Endodermal cell (in vitro differentiated cells): ENCODE data around the gene ESYT3. TPM values are rescaled to one million over a fixed set of nuclear protein-coding genes. Genes with fewer than 3 reads are reported as not detected.

ENCODE experiments used
- DNase-seq: peaks from one replicate; pipeline ENCODE4 v3.0.0-alpha.2; 2017
- H3K27ac ChIP-seq: 2 replicates; pipeline ENCODE4 v1.5.1; 2013; ENCODE audit warnings: mild to moderate bottlenecking, low read depth, low read length, moderate library complexity
- H3K27me3 ChIP-seq: 2 replicates; pipeline ENCODE4 v1.6.1; 2013; ENCODE audit warnings: mild to moderate bottlenecking, low read length, moderate library complexity; ENCODE audit not compliant: insufficient read depth, control insufficient read depth, poor library complexity, severe bottlenecking
- H3K36me3 ChIP-seq: 2 replicates; pipeline ENCODE4 v1.7.0; 2013; ENCODE audit warnings: mild to moderate bottlenecking, low read length, moderate library complexity; ENCODE audit not compliant: control insufficient read depth, insufficient read depth
- H3K4me1 ChIP-seq: one replicate; pipeline ENCODE4 v1.7.0; 2013; ENCODE audit warnings: low read length; ENCODE audit not compliant: control insufficient read depth, insufficient read depth
- H3K4me3 ChIP-seq: 2 replicates; pipeline ENCODE4 v1.5.1; 2013; ENCODE audit warnings: mild to moderate bottlenecking, low read length, moderate library complexity
- H3K9ac ChIP-seq: 2 replicates; pipeline ENCODE4 v1.6.1; 2013; ENCODE audit warnings: mild to moderate bottlenecking, low read length, moderate library complexity; ENCODE audit not compliant: poor library complexity, severe bottlenecking; ENCODE audit errors: extremely low read depth
- H3K9me3 ChIP-seq: 2 replicates; pipeline ENCODE4 v1.6.1; 2013; ENCODE audit warnings: mild to moderate bottlenecking, low read length, moderate library complexity; ENCODE audit not compliant: control insufficient read depth
- H3K27ac Mint-ChIP-seq: 2 replicates; pipeline ENCODE4 v1.8.0; 2020; ENCODE audit warnings: mixed read lengths
- H3K27me3 Mint-ChIP-seq: 2 replicates; pipeline ENCODE4 v1.8.0; 2021; ENCODE audit warnings: mild to moderate bottlenecking, mixed read lengths; ENCODE audit not compliant: insufficient read depth
- H3K36me3 Mint-ChIP-seq: 2 replicates; pipeline ENCODE4 v1.8.0; 2020; ENCODE audit warnings: low read depth, mixed read lengths
- H3K4me1 Mint-ChIP-seq: 2 replicates; pipeline ENCODE4 v1.8.0; 2020; ENCODE audit warnings: mixed read lengths
- H3K4me3 Mint-ChIP-seq: 2 replicates; pipeline ENCODE4 v1.8.0; 2020; ENCODE audit warnings: mild to moderate bottlenecking, moderate library complexity, mixed read lengths
- H3K9me3 Mint-ChIP-seq: 2 replicates; pipeline ENCODE4 v1.8.0; 2020; ENCODE audit warnings: mild to moderate bottlenecking, mixed read lengths
- WGBS, 2 experiments: methylation state at CpG; one replicate each; pipeline versions ENCODE4 v1.1.5 to v1.1.7; 2013; ENCODE audit warnings: missing lambda C conversion rate in 2 of 2, mixed read lengths in 1 of 2; ENCODE audit not compliant: insufficient coverage in 1 of 2, insufficient read length in 1 of 2; 5-methylcytosine and 5-hydroxymethylcytosine counted together
- total RNA-seq, 2 donors: library from RNA; stranded (reverse); fragmentation: NEBNext Ultra II Directional in 1 of 2; extraction: Animal tissue kit (Norgen Biotek cat#: 25700) in 1 of 2; gene quantifications; 2 replicates in 1 of 2; 3 replicates in 1 of 2; pipeline ENCODE4 v1.2.1, GENCODE V29; 2021
- TF ChIP-seq, protein P1 (sequence below): fragments of 200-600 bp; sonication (generic); conservative IDR thresholded peaks from 2 replicates; pipeline ENCODE4 v1.5.0; 2021; ENCODE audit warnings: antibody characterized with exemption, mild to moderate bottlenecking

Gene ESYT3
- total RNA-seq, 2 donors from 2014 or later, result 7.7 to 10.2 TPM

GRCh38 chr3:138473391-138473790, 39.0 kb downstream of the ESYT3 start:
- TF ChIP-seq, protein P1, sequence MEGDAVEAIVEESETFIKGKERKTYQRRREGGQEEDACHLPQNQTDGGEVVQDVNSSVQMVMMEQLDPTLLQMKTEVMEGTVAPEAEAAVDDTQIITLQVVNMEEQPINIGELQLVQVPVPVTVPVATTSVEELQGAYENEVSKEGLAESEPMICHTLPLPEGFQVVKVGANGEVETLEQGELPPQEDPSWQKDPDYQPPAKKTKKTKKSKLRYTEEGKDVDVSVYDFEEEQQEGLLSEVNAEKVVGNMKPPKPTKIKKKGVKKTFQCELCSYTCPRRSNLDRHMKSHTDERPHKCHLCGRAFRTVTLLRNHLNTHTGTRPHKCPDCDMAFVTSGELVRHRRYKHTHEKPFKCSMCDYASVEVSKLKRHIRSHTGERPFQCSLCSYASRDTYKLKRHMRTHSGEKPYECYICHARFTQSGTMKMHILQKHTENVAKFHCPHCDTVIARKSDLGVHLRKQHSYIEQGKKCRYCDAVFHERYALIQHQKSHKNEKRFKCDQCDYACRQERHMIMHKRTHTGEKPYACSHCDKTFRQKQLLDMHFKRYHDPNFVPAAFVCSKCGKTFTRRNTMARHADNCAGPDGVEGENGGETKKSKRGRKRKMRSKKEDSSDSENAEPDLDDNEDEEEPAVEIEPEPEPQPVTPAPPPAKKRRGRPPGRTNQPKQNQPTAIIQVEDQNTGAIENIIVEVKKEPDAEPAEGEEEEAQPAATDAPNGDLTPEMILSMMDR, result no peak

GRCh38 chr3:138474163-138474562, 39.7 kb downstream of the ESYT3 start:
- H3K27ac ChIP-seq, result no peak overlapping the region
- no peak overlapping the region for H3K27ac Mint-ChIP-seq
- TF ChIP-seq, protein P1, result no peak
- no peaks in the 10 kb centered on the region for H3K27me3 ChIP-seq
- no peaks in the 10 kb centered on the region for H3K9me3 Mint-ChIP-seq
- whole genome bisulfite sequencing, 2 experiments, result 86 to 97% methylated on average over 5 to 6 of the region's 6 CpGs
- H3K4me1 Mint-ChIP-seq, result no peaks in the 10 kb centered on the region
- no peak overlapping the region for H3K4me3 ChIP-seq
- H3K27me3 Mint-ChIP-seq, result no peaks in the 10 kb centered on the region
- no peaks in the 10 kb centered on the region for H3K9me3 ChIP-seq
- peaks cover 4% of the 10 kb centered on the region for H3K36me3 Mint-ChIP-seq
- no peaks in the 10 kb centered on the region for H3K4me1 ChIP-seq
- H3K9ac ChIP-seq, result no peak overlapping the region
- peaks cover 8% of the 10 kb centered on the region for H3K36me3 ChIP-seq
- DNase-seq, result no peak
- H3K4me3 Mint-ChIP-seq, result no peak overlapping the region

More at GRCh38 chr3:138473391-138473790, 39.0 kb downstream of the ESYT3 start:
- H3K27ac Mint-ChIP-seq, result no peak overlapping the region
- Histone ChIP-seq H3K9me3 (no peaks in the 10 kb centered on the region), H3K27ac (no peak overlapping the region), H3K4me3 (no peak overlapping the region), H3K36me3 (peaks cover 5% of the 10 kb centered on the region), H3K9ac (no peak overlapping the region), H3K27me3 (no peaks in the 10 kb centered on the region), H3K4me1 (no peaks in the 10 kb centered on the region)
- peaks cover 4% of the 10 kb centered on the region for H3K36me3 Mint-ChIP-seq
- H3K9me3 Mint-ChIP-seq, result no peaks in the 10 kb centered on the region
- no peak for DNase-seq
- H3K4me1 Mint-ChIP-seq, result no peaks in the 10 kb centered on the region
- no peaks in the 10 kb centered on the region for H3K27me3 Mint-ChIP-seq
- 97 to 98% methylated on average over 6 to 8 of the region's 8 CpGs for WGBS, 2 experiments
- no peak overlapping the region for H3K4me3 Mint-ChIP-seq

DNA sequence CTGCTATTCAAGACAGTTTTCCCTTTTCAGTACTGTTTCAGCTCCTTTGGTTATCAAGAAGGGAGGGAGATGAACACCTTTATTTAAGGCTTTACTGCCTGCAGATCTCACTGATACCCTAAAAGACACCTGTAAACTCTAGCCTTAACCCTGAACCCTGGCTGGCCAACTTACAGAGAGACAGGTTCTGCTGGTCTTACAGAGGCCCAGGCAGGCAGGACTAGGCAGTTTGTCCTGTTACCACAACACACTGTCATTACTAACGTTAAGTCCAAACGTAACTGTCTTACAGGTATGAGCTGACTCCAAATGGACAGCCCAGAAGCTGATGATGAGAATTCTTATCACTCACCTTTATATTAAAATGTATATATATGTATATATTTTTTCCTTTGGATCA, 42.1 kb downstream of the ESYT3 start:
- peaks cover 4% of the 10 kb centered on the region for H3K36me3 Mint-ChIP-seq
- H3K27ac Mint-ChIP-seq, result no peak overlapping the region
- WGBS, 2 experiments, result 96% methylated on average over 2 of the region's 2 CpGs; no CpG with 5 or more reads in 1 of the 2 experiments
- Histone ChIP-seq H3K36me3 (peaks cover 8% of the 10 kb centered on the region), H3K4me1 (no peaks in the 10 kb centered on the region), H3K9ac (no peak overlapping the region), H3K27me3 (no peaks in the 10 kb centered on the region), H3K9me3 (no peaks in the 10 kb centered on the region), H3K27ac (no peak overlapping the region), H3K4me3 (no peak overlapping the region)
- H3K4me3 Mint-ChIP-seq, result no peak overlapping the region
- no peaks in the 10 kb centered on the region for H3K9me3 Mint-ChIP-seq
- TF ChIP-seq, protein P1, result no peak
- peaks cover 5% of the 10 kb centered on the region for H3K4me1 Mint-ChIP-seq
- no peak for DNase-seq
- no peaks in the 10 kb centered on the region for H3K27me3 Mint-ChIP-seq
